NCI-H1105 (cell line): ENCODE measurements around the gene PCDH17.
A peak's percentile ranks its signal among the peaks of the same experiment; 100 is the strongest.

Source experiments
- DNase-seq: peaks from one replicate; lab custom pipeline; 2025; lab: John Stamatoyannopoulos, UW

PCDH17 gene

GRCh38 chr13:57734306-57734705 lies 102.8 kb downstream of the PCDH17 start:
- DNase-seq: peak; percentile 27

GRCh38 chr13:57739089-57739488 lies 107.5 kb downstream of the PCDH17 start:
- DNase-seq: peak; percentile 61

GRCh38 chr13:57739543-57740190 lies 108.1 kb downstream of the PCDH17 start:
- DNase-seq: no peak

- DNase-seq: no peak
These were observed 109.2 kb downstream of the PCDH17 start for GRCh38 chr13:57740719-57741118.

GRCh38 chr13:57748096-57748495 lies 116.6 kb downstream of the PCDH17 start:
- no peak for DNase-seq

- DNase-seq: no peak
These were observed 129.4 kb downstream of the PCDH17 start for GRCh38 chr13:57760951-57761350.

GRCh38 chr13:57763689-57764088 lies 132.1 kb downstream of the PCDH17 start:
- no peak for DNase-seq
